ENCODE results near the gene ABCC9. TPM values are rescaled to one million over a fixed set of nuclear protein-coding genes. Genes with fewer than 3 reads are reported as not detected.
"Not testable (repeated sequence)": the region's sequence is repeated elsewhere in the genome, so short reads cannot be mapped to it uniquely, and the experiment has no call there.

ABCC9 gene
- total RNA-seq, 4 donors from 2014 or later = 12.5 to 41.6 (median 27.3) TPM

DNA sequence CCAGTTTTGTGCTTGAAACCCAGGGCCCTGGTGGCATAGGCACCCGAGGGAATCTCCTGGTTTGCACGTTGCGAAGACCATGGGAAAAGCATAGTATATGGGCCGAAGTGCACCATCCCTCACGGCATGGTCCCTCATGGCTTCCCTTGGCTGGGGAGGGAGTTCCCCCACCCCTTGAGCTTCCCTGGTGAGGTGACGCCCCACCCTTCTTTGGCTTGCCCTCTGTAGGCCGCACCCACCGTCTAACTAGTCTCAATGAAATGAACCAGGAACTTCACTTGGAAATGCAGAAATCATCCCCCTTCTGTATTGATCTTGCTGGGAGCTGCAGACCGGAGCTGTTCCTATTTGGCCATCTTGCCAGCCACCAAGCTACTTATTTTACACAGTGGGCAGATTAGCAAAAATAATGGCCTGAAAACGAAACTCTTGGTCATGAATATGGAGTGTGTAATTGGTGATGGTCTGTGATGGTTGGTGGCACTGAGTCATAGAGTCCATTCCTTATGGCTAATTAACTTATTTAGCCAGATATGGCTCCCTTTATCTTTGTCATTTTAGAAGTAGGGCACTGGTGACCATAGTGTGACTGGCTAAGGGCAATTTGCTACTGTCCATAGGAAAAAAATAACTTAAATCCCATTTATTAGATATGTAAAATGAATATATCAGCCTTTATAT is 145.4 kb downstream of the ABCC9 start:
- Histone ChIP-seq H3K4me3 (no peak overlapping the region), H3K4me1 (no peaks in the 10 kb centered on the region), H3K36me3 (no peaks in the 10 kb centered on the region), H3K27me3 (no peaks in the 10 kb centered on the region), H3K9me3 (peaks cover 0 to 4% (median 0%) of the 10 kb centered on the region in 4 donors), H3K27ac (no peak overlapping the region)
- no peak for DNase-seq (ENCODE audit: low spot score in 2 of 2)
- TF ChIP-seq EP300 (IDR thresholded peaks at IDR 0.05) (no peak), POLR2A (IDR thresholded peaks at IDR 0.05) (no peak)
- TF ChIP-seq, protein P1, sequence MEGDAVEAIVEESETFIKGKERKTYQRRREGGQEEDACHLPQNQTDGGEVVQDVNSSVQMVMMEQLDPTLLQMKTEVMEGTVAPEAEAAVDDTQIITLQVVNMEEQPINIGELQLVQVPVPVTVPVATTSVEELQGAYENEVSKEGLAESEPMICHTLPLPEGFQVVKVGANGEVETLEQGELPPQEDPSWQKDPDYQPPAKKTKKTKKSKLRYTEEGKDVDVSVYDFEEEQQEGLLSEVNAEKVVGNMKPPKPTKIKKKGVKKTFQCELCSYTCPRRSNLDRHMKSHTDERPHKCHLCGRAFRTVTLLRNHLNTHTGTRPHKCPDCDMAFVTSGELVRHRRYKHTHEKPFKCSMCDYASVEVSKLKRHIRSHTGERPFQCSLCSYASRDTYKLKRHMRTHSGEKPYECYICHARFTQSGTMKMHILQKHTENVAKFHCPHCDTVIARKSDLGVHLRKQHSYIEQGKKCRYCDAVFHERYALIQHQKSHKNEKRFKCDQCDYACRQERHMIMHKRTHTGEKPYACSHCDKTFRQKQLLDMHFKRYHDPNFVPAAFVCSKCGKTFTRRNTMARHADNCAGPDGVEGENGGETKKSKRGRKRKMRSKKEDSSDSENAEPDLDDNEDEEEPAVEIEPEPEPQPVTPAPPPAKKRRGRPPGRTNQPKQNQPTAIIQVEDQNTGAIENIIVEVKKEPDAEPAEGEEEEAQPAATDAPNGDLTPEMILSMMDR (IDR thresholded peaks at IDR 0.05) = no peak
- WGBS, 2 donors = 91 to 93% methylated on average over 9 to 10 of the region's 10 CpGs

DNA sequence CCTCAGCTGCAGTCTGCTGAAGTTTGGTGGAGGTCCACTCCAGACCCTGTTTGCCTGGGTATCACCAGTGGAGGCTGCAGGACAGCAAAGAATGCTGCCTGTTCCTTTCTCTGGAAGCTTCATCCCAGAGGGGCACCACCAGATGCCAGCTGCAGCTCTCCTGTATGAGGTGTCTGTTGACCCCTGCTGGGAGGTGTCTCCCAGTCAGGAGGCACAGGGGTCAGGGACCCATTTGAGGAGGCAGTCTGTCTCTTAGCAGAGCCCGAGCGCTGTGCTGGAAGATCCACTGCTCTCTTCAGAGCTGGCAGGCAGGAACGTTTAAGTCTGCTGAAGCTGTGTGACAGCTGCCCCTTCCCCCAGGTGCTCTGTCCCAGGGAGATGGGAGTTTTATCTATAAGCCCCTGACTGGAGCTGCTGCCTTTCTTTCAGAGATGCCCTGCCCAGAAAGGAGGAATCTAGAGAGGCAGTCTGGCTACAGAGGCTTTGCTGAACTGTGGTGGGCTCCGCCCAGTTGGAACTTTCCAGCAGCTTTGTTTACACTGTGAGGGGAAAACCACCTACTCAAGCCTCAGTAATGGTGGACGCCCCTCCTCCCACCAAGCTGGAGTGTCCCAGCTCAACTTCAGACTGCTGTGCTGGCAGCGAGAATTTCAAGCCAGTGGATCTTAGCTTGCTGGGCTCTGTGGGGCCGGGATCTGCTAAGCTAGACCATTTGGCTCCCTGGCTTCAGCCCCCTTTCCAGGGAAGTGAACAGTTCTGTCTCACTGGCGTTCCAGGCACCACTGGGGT is 146.2 kb downstream of the ABCC9 start:
- not testable (repeated sequence) for H3K36me3 ChIP-seq; H3K4me1 ChIP-seq; H3K27me3 ChIP-seq; H3K9me3 ChIP-seq; H3K27ac ChIP-seq; H3K4me3 ChIP-seq; DNase-seq (ENCODE audit: low spot score in 2 of 2)
- 71 to 81% methylated on average over 5 to 8 of the region's 8 CpGs for WGBS, 2 donors

DNA sequence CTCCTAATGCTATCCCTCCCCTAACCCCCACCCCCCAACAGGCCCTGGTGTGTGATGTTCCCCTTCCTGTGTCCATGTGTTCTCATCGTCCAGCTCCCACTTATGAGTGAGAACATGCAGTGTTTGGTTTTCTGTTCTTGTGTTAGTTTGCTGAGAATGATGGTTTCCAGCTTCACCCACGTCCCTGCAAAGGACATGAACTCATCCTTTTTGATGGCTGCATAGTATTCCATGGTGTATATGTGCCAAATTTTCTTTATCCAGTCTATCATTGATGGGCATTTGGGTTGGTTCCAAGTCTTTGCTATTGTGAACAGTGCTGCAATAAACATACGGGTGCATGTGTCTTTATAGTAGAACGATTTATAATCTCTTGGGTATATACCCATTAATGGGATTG is 151.5 kb downstream of the ABCC9 start:
- 89 to 92% methylated on average over 4 of the region's 4 CpGs for WGBS, 2 donors
- H3K36me3 ChIP-seq; H3K4me3 ChIP-seq; H3K27ac ChIP-seq; H3K27me3 ChIP-seq; H3K4me1 ChIP-seq; DNase-seq (ENCODE audit: low spot score in 2 of 2): not testable (repeated sequence)
- H3K9me3 ChIP-seq = peaks cover 0 to 11% (median 0%) of the 10 kb centered on the region in 4 donors

DNA sequence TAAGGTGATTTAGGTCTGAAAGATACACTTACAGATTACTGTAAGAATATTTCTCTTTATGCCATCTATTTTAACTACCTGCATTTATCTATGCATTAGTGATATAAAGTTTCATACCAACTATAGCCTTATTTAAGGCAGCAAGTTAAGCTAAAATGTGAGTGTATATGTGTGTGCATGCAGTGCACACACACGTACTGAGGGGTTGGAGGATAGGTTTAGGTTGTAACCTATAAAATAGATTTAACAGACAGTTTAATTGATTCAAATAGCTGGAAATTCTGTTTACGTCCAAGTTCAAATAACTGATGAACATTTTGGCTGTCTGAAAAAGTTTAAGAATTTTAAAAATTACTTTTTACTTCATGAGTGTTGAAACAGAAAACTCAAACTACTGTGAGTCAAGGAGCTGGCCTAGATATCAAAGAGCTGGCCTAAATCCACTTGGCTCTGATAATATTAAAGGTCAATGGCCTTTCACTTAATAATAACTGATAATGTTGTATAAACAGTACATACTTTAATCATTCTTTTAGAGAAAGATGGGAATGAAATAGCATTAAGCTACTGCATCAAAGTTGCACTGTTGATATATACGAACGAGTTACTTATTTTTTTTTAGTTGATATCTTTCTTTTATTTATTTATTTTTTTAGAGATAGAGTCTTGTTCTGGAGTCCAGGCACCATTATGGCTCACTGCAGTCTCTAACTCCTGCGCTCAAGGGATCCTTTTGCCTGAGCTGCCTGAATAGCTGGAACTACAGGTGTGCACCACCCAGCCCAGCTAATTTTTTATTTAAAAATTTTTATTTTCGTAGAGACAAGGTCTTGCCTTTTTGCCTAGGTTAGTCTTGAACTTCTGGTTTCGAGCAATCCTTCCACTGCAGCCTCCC is 152.9 kb downstream of the ABCC9 start:
- H3K9me3 ChIP-seq = peaks cover 0 to 11% (median 0%) of the 10 kb centered on the region in 4 donors
- H3K27ac ChIP-seq = no peak overlapping the region
- WGBS, 2 donors = 72 to 74% methylated on average over 7 of the region's 7 CpGs
- H3K27me3 ChIP-seq = no peaks in the 10 kb centered on the region
- DNase-seq (ENCODE audit: low spot score in 2 of 2) = no peak
- no peak for TF ChIP-seq EP300 (IDR thresholded peaks at IDR 0.05)
- no peak for TF ChIP-seq POLR2A (IDR thresholded peaks at IDR 0.05)
- TF ChIP-seq, protein P1 (IDR thresholded peaks at IDR 0.05) = no peak
- no peaks in the 10 kb centered on the region for H3K4me1 ChIP-seq
- no peak overlapping the region for H3K4me3 ChIP-seq
- H3K36me3 ChIP-seq = no peaks in the 10 kb centered on the region

DNA sequence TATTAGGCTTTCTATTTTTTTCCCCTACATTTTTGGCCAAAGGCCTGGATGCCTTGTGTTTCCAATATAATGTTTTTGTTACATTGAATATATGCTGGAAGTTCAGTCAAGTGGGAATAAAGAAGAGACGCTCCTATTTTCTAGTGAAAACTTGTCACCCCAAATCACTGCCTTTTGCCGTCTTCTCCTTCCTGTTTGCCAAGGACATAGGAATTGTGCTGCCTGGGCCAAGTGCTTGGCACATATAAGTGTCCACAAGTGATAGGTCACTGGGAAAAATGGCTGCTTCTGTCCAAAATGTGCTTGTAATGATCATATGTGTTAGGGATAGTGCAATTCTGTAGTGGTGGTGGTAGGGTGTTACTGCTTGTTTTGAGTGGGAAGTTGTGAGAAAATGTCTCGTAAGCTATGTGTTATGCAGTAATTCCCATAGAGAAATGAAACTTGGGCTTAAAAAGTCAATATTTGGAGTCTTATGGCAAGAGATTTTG is 155.1 kb downstream of the ABCC9 start:
- Histone ChIP-seq H3K4me3 (no peak overlapping the region), H3K36me3 (no peaks in the 10 kb centered on the region), H3K4me1 (no peaks in the 10 kb centered on the region), H3K9me3 (peaks cover 0 to 7% (median 0%) of the 10 kb centered on the region in 4 donors), H3K27ac (no peak overlapping the region), H3K27me3 (no peaks in the 10 kb centered on the region)
- WGBS, 2 donors = 68 to 77% methylated on average over 3 of the region's 3 CpGs
- DNase-seq (ENCODE audit: low spot score in 2 of 2) = no peak
- TF ChIP-seq POLR2A (IDR thresholded peaks at IDR 0.05) (no peak), EP300 (IDR thresholded peaks at IDR 0.05) (no peak)
- TF ChIP-seq, protein P1 (IDR thresholded peaks at IDR 0.05) = no peak

DNA sequence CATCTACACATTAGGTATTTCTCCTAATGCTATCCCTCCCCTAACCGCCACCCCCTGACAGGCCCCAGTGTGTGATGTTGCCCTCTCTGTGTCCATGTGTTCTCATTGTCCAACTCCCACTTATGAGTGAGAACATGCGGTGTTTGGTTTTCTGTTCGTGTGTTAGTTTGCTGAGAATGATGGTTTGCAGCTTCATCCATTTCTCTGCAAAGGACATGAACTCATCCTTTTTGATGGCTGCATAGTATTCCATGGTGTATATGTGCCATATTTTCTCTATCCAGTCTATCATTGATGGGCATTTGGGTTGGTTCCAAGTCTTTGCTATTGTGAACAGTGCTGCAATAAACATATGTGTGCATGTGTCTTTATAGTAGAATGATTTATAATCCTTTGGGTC is 158.5 kb downstream of the ABCC9 start:
- H3K4me1 ChIP-seq; H3K27ac ChIP-seq; H3K4me3 ChIP-seq; H3K9me3 ChIP-seq; H3K27me3 ChIP-seq; DNase-seq (ENCODE audit: low spot score in 2 of 2); H3K36me3 ChIP-seq: not testable (repeated sequence)
- WGBS, 2 donors = 92 to 100% methylated on average over 3 of the region's 3 CpGs
